GM12878 (cell line): ENCODE results near the gene NRSN2. TPM values are rescaled to one million over a fixed set of nuclear protein-coding genes. Genes with fewer than 3 reads are reported as not detected.

ENCODE experiments used
- BCL3 ChIP-seq: IDR thresholded peaks from 2 replicates; pipeline ENCODE4 v1.6.1; 2011; ENCODE audit warnings: borderline replicate concordance, low read depth, mild to moderate bottlenecking, moderate library complexity, low read length; ENCODE audit not compliant: insufficient read depth, poor library complexity, severe bottlenecking
- CREB1 ChIP-seq: IDR thresholded peaks from 2 replicates; pipeline ENCODE4 v1.6.1; 2012; ENCODE audit warnings: low read depth, mild to moderate bottlenecking, inconsistent platforms
- GABPA ChIP-seq: IDR thresholded peaks from 2 replicates; pipeline ENCODE4 v1.6.1; 2014; ENCODE audit warnings: antibody characterized with exemption, low read depth, mild to moderate bottlenecking, inconsistent platforms
- HSF1 ChIP-seq: fragments of 150-350 bp; IDR thresholded peaks from 2 replicates; pipeline ENCODE4 v1.6.1; 2014; ENCODE audit warnings: mild to moderate bottlenecking, low read depth, low read length
- MXI1 ChIP-seq: fragments of 150-350 bp; IDR thresholded peaks from 2 replicates; pipeline ENCODE4 v1.6.1; 2011; ENCODE audit warnings: low read depth, mild to moderate bottlenecking, inconsistent platforms, low read length, improper control_type of control experiment
- NR2C2 ChIP-seq: IDR thresholded peaks from 2 replicates; pipeline ENCODE4 v1.6.1; 2011; ENCODE audit warnings: borderline replicate concordance, low read depth; ENCODE audit not compliant: control insufficient read depth, insufficient read length
- PBX3 ChIP-seq: IDR thresholded peaks from 2 replicates; pipeline ENCODE4 v1.6.1; 2011; ENCODE audit warnings: mild to moderate bottlenecking, low read depth, low read length, moderate library complexity; ENCODE audit not compliant: insufficient replicate concordance
- RAD21 ChIP-seq: IDR thresholded peaks from 2 replicates; pipeline ENCODE4 v1.6.1; 2011; ENCODE audit warnings: mild to moderate bottlenecking, low read depth, low read length, moderate library complexity; ENCODE audit not compliant: insufficient read depth
- RB1 ChIP-seq: fragments of 450-650 bp; formaldehyde crosslinking; IDR thresholded peaks from 2 replicates; pipeline ENCODE4 v1.6.1; 2017; ENCODE audit warnings: mild to moderate bottlenecking, borderline replicate concordance
- RBBP5 ChIP-seq: fragments of 200-600 bp; sonication (generic); conservative IDR thresholded peaks from 2 replicates; pipeline ENCODE4 v1.6.1; 2016
- RCOR1 ChIP-seq: conservative IDR thresholded peaks from 2 replicates; pipeline ENCODE4 v1.6.1; 2012; ENCODE audit warnings: low read depth, low read length, improper control_type of control experiment
- SIX5 ChIP-seq: IDR thresholded peaks from 2 replicates; pipeline ENCODE4 v1.6.1; 2011; ENCODE audit warnings: mild to moderate bottlenecking, low read depth, low read length, moderate library complexity; ENCODE audit not compliant: severe bottlenecking
- SMAD5 ChIP-seq: IDR thresholded peaks from 2 replicates; pipeline ENCODE4 v1.6.1; 2016; ENCODE audit warnings: antibody characterized with exemption, low read depth
- SMARCA5 ChIP-seq: fragments of 450-650 bp; IDR thresholded peaks from 2 replicates; pipeline ENCODE4 v1.6.1; 2017; ENCODE audit warnings: mild to moderate bottlenecking
- STAT1 ChIP-seq: fragments of 450-650 bp; conservative IDR thresholded peaks from 2 replicates; pipeline ENCODE4 v1.6.1; 2014; ENCODE audit warnings: antibody characterized with exemption, mild to moderate bottlenecking
- ZBTB33 ChIP-seq: fragments of 450-650 bp; IDR thresholded peaks from 2 replicates; pipeline ENCODE4 v1.6.1; 2017; ENCODE audit warnings: mild to moderate bottlenecking
- ZNF592 ChIP-seq: fragments of 450-650 bp; IDR thresholded peaks from 2 replicates; pipeline ENCODE4 v1.6.1; 2017; ENCODE audit warnings: mild to moderate bottlenecking, moderate library complexity
- polyA plus RNA-seq, 11 experiments: library from polyadenylated mRNA; depleted of rRNA in 4 of 11; unstranded in 6 of 11; stranded (reverse) in 5 of 11; fragments of >200 nt; fragmentation: Nextera tagmentation in 4 of 11; fragmentation: Illumina TruSeq in 1 of 11; extraction: Ambion mirVana in 4 of 11; extraction: Trizol in 1 of 11; gene quantifications; 1 replicate in 1 of 11; 2 replicates in 10 of 11; pipeline versions ENCODE4 v1.2.1 to v1.2.3, GENCODE V29; 2011 to 2016; ENCODE audit warnings: inconsistent platforms in 2 of 11, missing spikeins in 2 of 11, low read depth in 1 of 11
- total RNA-seq, 4 experiments: library from RNA; depleted of rRNA in 3 of 4; stranded (reverse); fragments of >200 nt in 3 of 4; fragmentation: Illumina TruSeq in 1 of 4; extraction: Trizol in 1 of 4; gene quantifications; 2 replicates each; pipeline versions ENCODE4 v1.2.1 to v1.2.3, GENCODE V29; 2013 to 2021

Gene NRSN2
- total and polyA plus RNA-seq, 10 of the 15 experiments (the other 5 are each of a cell fraction or from before 2014, with no cell fraction given) = 6.2 to 32.4 (median 13.0) TPM

GRCh38 chr20:380763-381580 lies 34.1 kb downstream of the NRSN2 start (continued):
- TF ChIP-seq MXI1 (no peak), ZNF592 (no peak), ZBTB33 (no peak), RAD21 (no peak), SIX5 (no peak), RBBP5 (no peak), PBX3 (no peak), NR2C2 (no peak), SMARCA5 (peak; percentile 25; the same call in 1 of the 2 replicates), RB1 (peak; percentile 56; the same call in 1 of the 2 replicates), BCL3 (no peak), HSF1 (no peak), GABPA (peak; percentile 75), SMAD5 (no peak), CREB1 (no peak), RCOR1 (no peak), STAT1 (no peak)
